Fibroblast of lung (primary cell): ENCODE data around the gene ZNF775.

Experiments used
- EZH2 ChIP-seq: IDR thresholded peaks from 2 replicates; pipeline ENCODE4 v1.5.1; 2012; ENCODE audit warnings: low read length, control low read depth, mild to moderate bottlenecking; ENCODE audit errors: missing control alignments
- TF ChIP-seq, protein P1 (sequence below), 2 donors: IDR thresholded peaks in 1 of 2; conservative IDR thresholded peaks in 1 of 2; 1 replicate in 1 of 2; 2 replicates in 1 of 2; pipeline ENCODE4 v1.5.1; 2011 to 2012; ENCODE audit warnings: low read length in 2 of 2, control low read depth in 1 of 2, inconsistent platforms in 1 of 2, low read depth in 1 of 2, mild to moderate bottlenecking in 1 of 2

DNA sequence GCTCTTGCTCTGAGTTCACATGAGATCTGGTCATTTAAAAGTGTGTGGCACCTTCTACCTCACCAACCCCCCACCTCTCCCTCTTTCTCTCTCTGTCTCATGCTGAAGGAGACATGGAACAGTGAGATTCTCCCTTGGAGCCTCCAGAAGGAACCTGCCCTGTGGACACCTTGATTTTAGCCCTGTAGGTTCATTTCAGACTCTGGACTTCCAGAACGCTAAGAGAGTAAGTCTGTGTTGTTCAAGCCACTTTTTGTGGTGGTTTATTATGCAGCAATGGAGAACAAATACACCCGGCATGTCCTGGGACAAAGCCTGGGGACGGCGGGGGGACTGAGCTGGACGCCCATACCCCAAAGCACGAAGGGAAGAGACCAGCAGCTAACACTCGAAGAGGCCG, 50.6 kb downstream of the ZNF775 start:
- TF ChIP-seq, protein P1, sequence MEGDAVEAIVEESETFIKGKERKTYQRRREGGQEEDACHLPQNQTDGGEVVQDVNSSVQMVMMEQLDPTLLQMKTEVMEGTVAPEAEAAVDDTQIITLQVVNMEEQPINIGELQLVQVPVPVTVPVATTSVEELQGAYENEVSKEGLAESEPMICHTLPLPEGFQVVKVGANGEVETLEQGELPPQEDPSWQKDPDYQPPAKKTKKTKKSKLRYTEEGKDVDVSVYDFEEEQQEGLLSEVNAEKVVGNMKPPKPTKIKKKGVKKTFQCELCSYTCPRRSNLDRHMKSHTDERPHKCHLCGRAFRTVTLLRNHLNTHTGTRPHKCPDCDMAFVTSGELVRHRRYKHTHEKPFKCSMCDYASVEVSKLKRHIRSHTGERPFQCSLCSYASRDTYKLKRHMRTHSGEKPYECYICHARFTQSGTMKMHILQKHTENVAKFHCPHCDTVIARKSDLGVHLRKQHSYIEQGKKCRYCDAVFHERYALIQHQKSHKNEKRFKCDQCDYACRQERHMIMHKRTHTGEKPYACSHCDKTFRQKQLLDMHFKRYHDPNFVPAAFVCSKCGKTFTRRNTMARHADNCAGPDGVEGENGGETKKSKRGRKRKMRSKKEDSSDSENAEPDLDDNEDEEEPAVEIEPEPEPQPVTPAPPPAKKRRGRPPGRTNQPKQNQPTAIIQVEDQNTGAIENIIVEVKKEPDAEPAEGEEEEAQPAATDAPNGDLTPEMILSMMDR (conservative IDR thresholded peaks at IDR 0.05 in 1 of 2, IDR thresholded peaks at IDR 0.05 in 1 of 2; ENCODE audit: low read depth in 1 of 2, low read length in 2 of 2) = no peak
- TF ChIP-seq EZH2 = no peak
